ENCODE data around the gene CDK17. TPM values are rescaled to one million over a fixed set of nuclear protein-coding genes. Genes with fewer than 3 reads are reported as not detected.
"Not testable (repeated sequence)": the region's sequence is repeated elsewhere in the genome, so short reads cannot be mapped to it uniquely, and the experiment has no call there.

CDK17 gene
- total RNA-seq, 1 experiment from 2014 or later: 23.9 TPM

DNA sequence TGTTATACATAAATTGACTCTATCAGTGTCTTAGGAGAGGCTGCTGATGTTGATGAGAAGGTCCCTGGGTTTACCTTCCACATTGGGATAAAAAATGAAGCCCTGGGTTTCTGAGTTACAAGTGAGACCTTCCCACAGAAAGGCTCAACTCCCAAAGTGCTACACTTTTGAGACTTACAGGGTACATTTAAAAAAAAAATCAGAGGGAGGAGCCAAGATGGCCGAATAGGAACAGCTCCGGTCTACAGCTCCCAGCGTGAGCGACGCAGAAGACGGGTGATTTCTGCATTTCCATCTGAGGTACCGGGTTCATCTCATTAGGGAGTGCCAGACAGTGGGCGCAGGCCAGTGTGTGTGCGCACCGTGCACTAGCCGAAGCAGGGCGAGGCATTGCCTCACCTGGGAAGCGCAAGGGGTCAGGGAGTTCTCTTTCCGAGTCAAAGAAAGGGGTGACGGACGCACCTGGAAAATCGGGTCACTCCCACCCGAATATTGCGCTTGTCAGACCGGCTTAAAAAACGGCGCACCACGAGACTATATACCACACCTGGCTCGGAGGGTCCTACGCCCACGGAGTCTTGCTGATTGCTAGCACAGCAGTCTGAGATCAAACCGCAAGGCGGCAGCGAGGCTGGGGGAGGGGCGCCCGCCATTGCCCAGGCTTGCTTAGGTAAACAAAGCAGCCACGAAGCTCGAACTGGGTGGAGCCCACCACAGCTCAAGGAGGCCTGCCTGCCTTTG, 84.3 kb downstream of the CDK17 start:
- POLR2A ChIA-PET (ENCODE audit: unreplicated experiment): interaction anchor here (0.6 kb wide), 1 partner anchor 36 kb away, joined by 4 read pairs; no protein-coding TSS in a partner anchor
- H3K27ac ChIP-seq (ENCODE audit: low read length): peak overlapping the region; percentile 40

GRCh38 chr12:96314723-96315122, 85.5 kb downstream of the CDK17 start:
- Histone ChIP-seq H3K36me3 (ENCODE audit: low read depth, low read length) (peaks cover 6% of the 10 kb centered on the region; the same call in 1 of the 2 replicates), H3K79me2 (ENCODE audit: low read length) (peaks cover 25% of the 10 kb centered on the region), H3K9me2 (replicated peaks; ENCODE audit: low read length) (no peaks in the 10 kb centered on the region), H3K27me3 (ENCODE audit: low read length) (no peaks in the 10 kb centered on the region), H3F3A (ENCODE audit: low read length, unreplicated experiment) (no peaks in the 10 kb centered on the region), H2AFZ (ENCODE audit: low read length) (no peak overlapping the region), H3K9ac (ENCODE audit: low read length) (no peak overlapping the region), H4K20me1 (ENCODE audit: low read length) (no peaks in the 10 kb centered on the region), H3K4me1 (ENCODE audit: insufficient read depth, low read length) (peaks cover 6% of the 10 kb centered on the region), H3K9me3 (ENCODE audit: low read length) (no peaks in the 10 kb centered on the region), H3K4me2 (ENCODE audit: low read length) (no peak overlapping the region), H3K27ac (ENCODE audit: low read length) (no peak overlapping the region), H3K4me3 (ENCODE audit: low read length) (no peak overlapping the region)
- intact Hi-C loops (cut with micrococcal nuclease): no loop called here
- ATAC-seq (no peak), DNase-seq (no peak)
- TF ChIP-seq EZH2 (IDR thresholded peaks at IDR 0.05; ENCODE audit: low read length, unreplicated experiment) (no peak), EZH2phosphoT487 (IDR thresholded peaks at IDR 0.05; ENCODE audit: borderline replicate concordance, low read length) (no peak)
- TF ChIP-seq, protein P1, sequence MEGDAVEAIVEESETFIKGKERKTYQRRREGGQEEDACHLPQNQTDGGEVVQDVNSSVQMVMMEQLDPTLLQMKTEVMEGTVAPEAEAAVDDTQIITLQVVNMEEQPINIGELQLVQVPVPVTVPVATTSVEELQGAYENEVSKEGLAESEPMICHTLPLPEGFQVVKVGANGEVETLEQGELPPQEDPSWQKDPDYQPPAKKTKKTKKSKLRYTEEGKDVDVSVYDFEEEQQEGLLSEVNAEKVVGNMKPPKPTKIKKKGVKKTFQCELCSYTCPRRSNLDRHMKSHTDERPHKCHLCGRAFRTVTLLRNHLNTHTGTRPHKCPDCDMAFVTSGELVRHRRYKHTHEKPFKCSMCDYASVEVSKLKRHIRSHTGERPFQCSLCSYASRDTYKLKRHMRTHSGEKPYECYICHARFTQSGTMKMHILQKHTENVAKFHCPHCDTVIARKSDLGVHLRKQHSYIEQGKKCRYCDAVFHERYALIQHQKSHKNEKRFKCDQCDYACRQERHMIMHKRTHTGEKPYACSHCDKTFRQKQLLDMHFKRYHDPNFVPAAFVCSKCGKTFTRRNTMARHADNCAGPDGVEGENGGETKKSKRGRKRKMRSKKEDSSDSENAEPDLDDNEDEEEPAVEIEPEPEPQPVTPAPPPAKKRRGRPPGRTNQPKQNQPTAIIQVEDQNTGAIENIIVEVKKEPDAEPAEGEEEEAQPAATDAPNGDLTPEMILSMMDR (conservative IDR thresholded peaks at IDR 0.05; ENCODE audit: low read depth, low read length): no peak
- no TSS peak for BruUV-seq (replicated peaks)
- ChIA-PET POLR2A (ENCODE audit: unreplicated experiment) (no interaction called here), CTCF (no interaction called here)

More for the DNA sequence above, 84.3 kb downstream of the CDK17 start:
- H3K9me3 ChIP-seq (ENCODE audit: low read length); H3K27me3 ChIP-seq (ENCODE audit: low read length); H3K4me1 ChIP-seq (ENCODE audit: insufficient read depth, low read length); CTCF ChIA-PET; H3F3A ChIP-seq (ENCODE audit: low read length, unreplicated experiment); intact Hi-C loops (cut with micrococcal nuclease); H3K36me3 ChIP-seq (ENCODE audit: low read depth, low read length); H4K20me1 ChIP-seq (ENCODE audit: low read length); H3K9me2 ChIP-seq (replicated peaks; ENCODE audit: low read length): not testable (repeated sequence)
- Histone ChIP-seq H2AFZ (ENCODE audit: low read length) (peak overlapping the region; percentile 64), H3K4me2 (ENCODE audit: low read length) (peak overlapping the region; percentile 82), H3K79me2 (ENCODE audit: low read length) (peaks cover 25% of the 10 kb centered on the region), H3K4me3 (ENCODE audit: low read length) (peak overlapping the region; percentile 65), H3K9ac (ENCODE audit: low read length) (peak overlapping the region; percentile 59)
- BruUV-seq (replicated peaks): TSS peak; percentile 68
- DNase-seq: peak; percentile 18
- ATAC-seq: peak; percentile 51

DNA sequence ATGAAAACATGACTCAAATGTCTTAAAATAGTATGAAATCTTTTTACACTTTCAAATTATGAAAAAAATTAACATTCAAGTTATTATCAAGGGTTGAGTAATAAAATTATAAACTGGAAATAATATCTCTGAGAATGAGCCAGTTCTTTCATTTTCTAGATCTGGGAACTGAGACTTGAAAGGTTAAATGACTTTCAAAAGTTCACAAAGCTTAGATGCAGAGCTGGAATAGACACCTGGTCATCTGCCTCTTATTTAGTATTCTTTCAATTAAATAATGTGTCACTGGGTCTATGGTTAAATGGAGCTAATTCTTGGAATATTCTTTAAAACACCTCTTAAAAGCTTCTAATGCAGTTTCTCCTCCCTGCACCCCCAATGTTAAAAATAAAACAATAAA, 86.6 kb downstream of the CDK17 start:
- ATAC-seq (no peak), DNase-seq (no peak)
- Histone ChIP-seq H3K27ac (ENCODE audit: low read length) (no peak overlapping the region), H3K4me1 (ENCODE audit: insufficient read depth, low read length) (peaks cover 6% of the 10 kb centered on the region), H2AFZ (ENCODE audit: low read length) (no peak overlapping the region), H3K9ac (ENCODE audit: low read length) (no peak overlapping the region), H3K27me3 (ENCODE audit: low read length) (no peaks in the 10 kb centered on the region), H3K79me2 (ENCODE audit: low read length) (peaks cover 25% of the 10 kb centered on the region), H3K4me3 (ENCODE audit: low read length) (no peak overlapping the region), H3F3A (ENCODE audit: low read length, unreplicated experiment) (no peaks in the 10 kb centered on the region), H4K20me1 (ENCODE audit: low read length) (no peaks in the 10 kb centered on the region), H3K4me2 (ENCODE audit: low read length) (no peak overlapping the region), H3K9me2 (replicated peaks; ENCODE audit: low read length) (no peaks in the 10 kb centered on the region), H3K36me3 (ENCODE audit: low read depth, low read length) (peaks cover 8% of the 10 kb centered on the region; the same call in 1 of the 2 replicates), H3K9me3 (ENCODE audit: low read length) (no peaks in the 10 kb centered on the region)
- no peak for TF ChIP-seq EZH2 (IDR thresholded peaks at IDR 0.05; ENCODE audit: low read length, unreplicated experiment)
- TF ChIP-seq EZH2phosphoT487 (IDR thresholded peaks at IDR 0.05; ENCODE audit: borderline replicate concordance, low read length): no peak
- TF ChIP-seq, protein P1 (conservative IDR thresholded peaks at IDR 0.05; ENCODE audit: low read depth, low read length): no peak
- ChIA-PET POLR2A (ENCODE audit: unreplicated experiment) (no interaction called here), CTCF (no interaction called here)
- intact Hi-C loops (cut with micrococcal nuclease): no loop called here
- no TSS peak for BruUV-seq (replicated peaks)

All from PC-3 (cell line).